ENCODE data around the gene CEACAM16. TPM values are rescaled to one million over a fixed set of nuclear protein-coding genes. Genes with fewer than 3 reads are reported as not detected.

Gene CEACAM16
- total RNA-seq, result not detected

- ChIA-PET CTCF (interaction anchor here (2.1 kb wide), 1 partner anchor 72 kb away, joined by 7 read pairs; no protein-coding TSS in a partner anchor), POLR2A (no interaction called here)
- no peak for ATAC-seq
- no peak within 1 kb of the TSS for H3K27ac Mint-ChIP-seq
- peaks cover 6% of the 10 kb centered on the region for H3K4me1 Mint-ChIP-seq (ENCODE audit: low read depth)
- H3K36me3 Mint-ChIP-seq (ENCODE audit: low read depth), result no peaks in the 10 kb centered on the region
- H3K9me3 Mint-ChIP-seq, result no peaks in the 10 kb centered on the region
- peaks cover 6% of the 10 kb centered on the region for H3K27me3 Mint-ChIP-seq
- no peak for TF ChIP-seq CTCF (IDR thresholded peaks at IDR 0.05)
- intact Hi-C loops (cut with micrococcal nuclease), result no loop called here
- no peak for DNase-seq
- H3K4me3 Mint-ChIP-seq, result no peak within 1 kb of the TSS
These were observed at the start of gene CEACAM16 for GRCh38 chr19:44698492-44699201. Gene CEACAM16, plus strand, starts transcription at chr19:44699151. Its CDS starts 2,306 bp downstream, at chr19:44701457.

GRCh38 chr19:44649578-44650145 lies 49.3 kb upstream of the CEACAM16 start:
- H3K27me3 Mint-ChIP-seq, result peaks cover 8% of the 10 kb centered on the region
- intact Hi-C loops (cut with micrococcal nuclease), result no loop called here
- no peak overlapping the region for H3K4me3 Mint-ChIP-seq
- DNase-seq, result no peak
- POLR2A ChIA-PET, result no interaction called here
- H3K4me1 Mint-ChIP-seq (ENCODE audit: low read depth), result peaks cover 5% of the 10 kb centered on the region
- no peak for TF ChIP-seq CTCF (IDR thresholded peaks at IDR 0.05)
- H3K27ac Mint-ChIP-seq, result no peak overlapping the region
- no peaks in the 10 kb centered on the region for H3K9me3 Mint-ChIP-seq
- CTCF ChIA-PET, result interaction anchor here (1.9 kb wide), 1 partner anchor 79 kb away, joined by 7 read pairs; no protein-coding TSS in a partner anchor
- ATAC-seq, result no peak
- H3K36me3 Mint-ChIP-seq (ENCODE audit: low read depth), result peaks cover 7% of the 10 kb centered on the region

GRCh38 chr19:44653343-44653742 lies 45.6 kb upstream of the CEACAM16 start:
- CTCF ChIA-PET, result interaction anchor here (1.2 to 6.1 kb wide), 3 partner anchors 12 to 82 kb away, joined by 3 to 28 read pairs (median 4); no protein-coding TSS in a partner anchor
- POLR2A ChIA-PET, result interaction anchor here (1.3 kb wide), 1 partner anchor 10 kb away, joined by 3 read pairs; the partner anchor contains the start of gene PVR
- Mint-ChIP-seq H3K27ac (no peak overlapping the region), H3K9me3 (no peaks in the 10 kb centered on the region), H3K27me3 (no peaks in the 10 kb centered on the region), H3K4me3 (no peak overlapping the region), H3K4me1 (ENCODE audit: low read depth) (peaks cover 12% of the 10 kb centered on the region), H3K36me3 (ENCODE audit: low read depth) (peaks cover 19% of the 10 kb centered on the region)
- no peak for DNase-seq
- ATAC-seq, result no peak
- no peak for TF ChIP-seq CTCF (IDR thresholded peaks at IDR 0.05)
- intact Hi-C loops (cut with micrococcal nuclease), result no loop called here

GRCh38 chr19:44653977-44654774 lies 44.8 kb upstream of the CEACAM16 start:
- ATAC-seq (peak; percentile 95), DNase-seq (peak; percentile 88)
- intact Hi-C loops (cut with micrococcal nuclease), result no loop called here
- peaks cover 19% of the 10 kb centered on the region for H3K36me3 Mint-ChIP-seq (ENCODE audit: low read depth)
- no peak overlapping the region for H3K4me3 Mint-ChIP-seq
- no peaks in the 10 kb centered on the region for H3K9me3 Mint-ChIP-seq
- H3K4me1 Mint-ChIP-seq (ENCODE audit: low read depth), result peaks cover 12% of the 10 kb centered on the region
- CTCF ChIA-PET, result interaction anchor here (0.6 to 6.6 kb wide), 17 partner anchors 9 to 117 kb away, joined by 3 to 58 read pairs (median 5); partner anchors contain the start of gene PVR
- no peaks in the 10 kb centered on the region for H3K27me3 Mint-ChIP-seq
- TF ChIP-seq CTCF (IDR thresholded peaks at IDR 0.05), result peak; percentile 75
- H3K27ac Mint-ChIP-seq, result no peak overlapping the region
- POLR2A ChIA-PET, result interaction anchor here (0.7 to 1.2 kb wide), 3 partner anchors 8 to 35 kb away, joined by 3 read pairs; no protein-coding TSS in a partner anchor
